CD4-positive, alpha-beta T cell treated with Interleukin-4 for 4 hours (primary cell): ENCODE measurements around the gene TNNT2.

Source experiments
- DNase-seq: peaks from one replicate; pipeline ENCODE4 v3.0.0-alpha.2; 2020

TNNT2 gene

GRCh38 chr1:201354151-201354900 is 23.2 kb downstream of the TNNT2 start:
- no peak for DNase-seq

DNA sequence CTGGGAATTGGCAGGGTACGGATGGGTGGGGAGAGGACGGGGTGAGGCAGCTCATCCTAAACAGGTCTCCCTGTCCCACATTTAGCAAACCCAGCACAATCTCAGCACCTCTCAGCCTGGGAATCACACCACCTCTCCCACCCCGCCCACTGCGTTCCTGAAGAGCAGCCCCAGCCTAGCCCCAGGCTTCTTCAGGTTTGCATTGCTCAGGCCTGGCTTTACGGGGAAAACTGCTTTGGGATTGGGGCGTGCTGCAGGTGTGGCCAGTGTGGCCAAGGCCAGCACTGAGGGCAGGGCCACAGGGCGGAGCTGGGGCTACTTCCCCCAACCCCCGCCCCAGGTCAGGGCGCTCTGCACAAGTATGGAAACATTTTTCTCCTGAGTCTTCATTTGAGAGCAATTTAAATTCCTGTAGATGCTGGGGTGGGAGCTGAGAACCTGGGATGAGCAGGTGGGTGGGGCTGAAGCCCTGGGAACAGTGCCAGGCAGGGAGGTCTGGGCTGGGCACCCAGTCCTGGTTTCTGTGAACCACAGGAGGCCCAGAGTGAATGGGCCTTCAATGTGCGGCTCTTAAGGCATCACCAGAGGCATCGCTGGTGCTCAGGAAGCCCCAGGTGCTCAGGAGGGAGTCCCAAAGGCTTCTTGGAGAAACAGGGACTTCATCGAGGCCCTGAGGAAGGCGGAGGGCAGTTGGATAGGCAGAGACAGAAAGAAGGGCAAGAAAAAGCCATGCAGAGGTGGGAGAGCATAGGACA is 24.1 kb downstream of the TNNT2 start:
- DNase-seq: no peak

DNA sequence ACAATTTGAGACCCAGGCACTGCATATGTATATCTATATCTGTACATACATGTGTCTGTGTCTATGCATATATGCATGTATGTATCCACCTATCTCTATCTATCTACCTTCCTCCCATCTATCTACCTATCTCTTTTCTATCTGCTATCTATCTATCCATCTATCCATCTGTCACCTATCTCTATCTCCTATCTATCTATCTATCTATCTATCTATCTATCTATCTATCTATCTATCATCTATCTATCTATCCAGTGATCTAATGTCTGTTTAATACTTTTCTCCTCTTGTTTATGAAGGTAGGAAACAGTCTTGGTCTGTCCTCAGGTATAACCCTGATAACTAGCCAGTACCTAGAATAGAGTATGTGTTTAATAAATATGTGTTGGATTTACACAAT is 25.9 kb downstream of the TNNT2 start:
- no peak for DNase-seq

GRCh38 chr1:201350884-201351283 is 26.6 kb downstream of the TNNT2 start:
- DNase-seq: no peak

DNA sequence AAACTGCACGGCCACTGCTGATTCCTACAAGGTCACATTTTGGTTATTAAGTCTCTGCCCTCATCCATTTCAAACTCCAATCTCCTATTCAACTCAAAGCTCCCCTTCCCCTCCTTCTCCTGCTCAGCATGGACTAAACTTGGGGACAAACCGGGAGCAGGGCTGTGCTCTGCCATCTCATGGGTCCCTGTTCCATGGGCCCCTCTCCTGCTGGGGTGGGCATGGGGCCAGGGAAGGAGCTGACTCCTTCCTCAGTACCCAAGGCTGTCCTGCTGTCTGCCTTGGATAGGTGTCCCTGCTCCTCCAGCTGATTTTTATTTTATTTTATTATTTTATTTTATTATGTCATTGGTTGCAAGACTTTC is 27.1 kb downstream of the TNNT2 start:
- DNase-seq: no peak

GRCh38 chr1:201349092-201349491 is 28.4 kb downstream of the TNNT2 start:
- no peak for DNase-seq

DNA sequence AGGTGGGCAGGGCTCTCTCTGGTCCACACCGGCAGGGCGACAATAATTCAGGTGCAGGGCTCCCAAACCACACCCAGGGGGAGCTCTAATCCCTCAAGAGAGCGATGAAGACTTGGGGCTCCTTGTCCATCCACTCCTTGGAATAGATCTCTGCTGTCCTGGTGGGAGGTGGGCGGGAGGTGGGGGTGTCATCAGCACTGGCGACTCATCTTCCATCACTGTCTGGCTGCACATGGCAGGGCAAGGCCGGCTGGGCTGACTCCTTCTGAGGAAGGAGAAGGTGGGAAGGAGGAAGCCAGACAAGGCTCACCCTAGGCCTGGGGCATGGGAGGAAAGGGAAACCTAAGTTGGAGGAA is 29.3 kb downstream of the TNNT2 start:
- DNase-seq: no peak

DNA sequence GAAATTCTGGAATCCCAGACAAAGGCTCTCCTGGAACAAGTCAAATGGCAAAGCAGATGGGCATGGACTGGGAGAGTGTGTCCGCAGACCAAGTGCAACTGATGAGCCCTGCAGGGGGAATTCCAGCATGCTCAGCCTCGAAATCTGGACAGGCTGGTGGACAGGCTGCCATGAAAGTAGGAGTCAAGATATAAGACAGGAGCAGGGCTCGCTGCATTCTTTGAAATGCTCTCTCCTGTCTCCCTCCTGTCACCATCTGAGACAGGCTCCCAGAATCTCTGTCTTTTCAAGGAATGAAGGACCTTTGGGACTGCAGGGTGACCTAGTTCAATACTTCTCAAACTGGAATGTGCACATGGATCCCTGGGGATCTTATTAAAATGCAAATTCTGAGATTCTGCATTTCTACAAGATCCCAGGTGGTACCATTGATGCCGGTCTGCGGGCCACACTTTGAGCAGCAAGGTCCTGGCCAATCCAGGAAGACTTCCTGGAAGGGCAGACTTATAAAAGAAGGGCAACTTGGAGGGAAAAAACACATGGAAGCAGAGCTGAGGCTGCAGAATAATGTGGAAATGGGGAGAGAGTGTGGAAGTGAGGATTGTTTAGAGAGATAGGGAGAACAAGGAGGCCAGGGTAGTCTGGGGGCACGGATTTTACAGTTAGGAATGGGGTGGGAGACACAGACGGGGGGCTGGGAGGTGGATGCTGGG is 29.8 kb downstream of the TNNT2 start:
- DNase-seq: no peak

DNA sequence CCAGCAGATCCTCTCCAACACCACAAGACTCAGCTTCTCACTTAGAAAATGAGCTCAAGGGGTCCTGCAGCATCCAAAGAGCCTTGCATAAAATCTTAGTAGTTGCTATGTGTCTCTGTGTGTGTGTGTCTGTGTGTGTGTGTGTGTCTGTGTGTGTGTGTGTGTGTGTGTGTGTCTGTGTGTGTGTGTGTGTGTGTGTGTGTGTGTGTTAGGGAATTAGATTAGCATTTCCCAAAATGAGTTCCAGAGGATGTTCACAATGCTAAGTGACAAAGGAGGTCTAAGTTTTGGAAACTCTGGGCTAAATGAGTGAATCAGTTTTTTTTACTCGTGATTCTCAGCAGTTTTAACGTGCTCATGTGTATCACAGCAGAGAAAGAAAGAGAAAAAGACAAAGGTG is 30.5 kb downstream of the TNNT2 start:
- DNase-seq: no peak

DNA sequence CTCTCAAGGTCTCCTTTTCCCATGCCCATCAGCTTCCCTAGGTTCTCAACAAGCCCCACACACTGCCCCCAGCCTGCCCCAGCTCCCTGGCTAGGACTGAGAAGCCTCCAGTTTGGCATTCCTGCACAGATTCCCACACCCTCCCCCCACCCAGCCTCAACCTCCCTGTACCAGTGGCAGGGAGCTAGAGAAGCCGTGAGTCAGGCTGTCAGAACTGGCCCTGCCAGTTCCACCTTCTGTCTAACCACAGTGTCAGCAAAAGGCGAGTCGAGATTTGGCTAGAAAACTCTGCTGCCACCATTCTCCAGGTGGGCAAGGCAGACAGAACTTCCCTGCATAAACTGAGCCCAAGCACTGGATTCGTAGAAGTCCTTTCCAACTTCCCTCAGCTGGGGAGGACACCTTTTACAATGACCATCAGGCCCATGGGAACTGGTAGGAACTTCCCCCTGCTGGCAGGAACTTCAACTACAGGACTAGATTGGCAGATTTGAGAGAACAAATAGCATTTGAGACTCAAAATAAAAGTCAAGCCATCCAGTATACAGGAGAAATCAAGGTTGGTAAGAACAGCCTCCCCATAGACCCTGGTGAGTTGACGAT is 31.0 kb downstream of the TNNT2 start:
- DNase-seq: no peak

DNA sequence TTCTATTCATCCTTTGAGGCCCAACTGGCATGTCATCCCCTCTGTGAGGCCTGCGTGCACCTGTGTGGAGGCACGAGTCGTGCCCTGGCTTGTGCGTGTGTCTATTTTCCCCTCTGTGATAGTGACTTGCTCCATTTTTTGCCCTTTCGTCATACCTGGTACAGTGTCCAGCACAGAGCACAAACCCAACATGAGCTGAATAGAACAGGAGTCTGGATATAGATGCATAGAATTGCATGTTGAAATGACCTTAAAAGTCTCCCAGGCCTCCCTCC is 32.5 kb downstream of the TNNT2 start:
- DNase-seq: no peak

GRCh38 chr1:201344206-201345080 is 33.0 kb downstream of the TNNT2 start:
- DNase-seq: no peak

GRCh38 chr1:201341377-201341776 is 36.1 kb downstream of the TNNT2 start:
- no peak for DNase-seq

- no peak for DNase-seq
Measured at GRCh38 chr1:201336711-201337450, 40.6 kb downstream of the TNNT2 start.

- DNase-seq: no peak
Measured at GRCh38 chr1:201335901-201336300, 41.6 kb downstream of the TNNT2 start.

DNA sequence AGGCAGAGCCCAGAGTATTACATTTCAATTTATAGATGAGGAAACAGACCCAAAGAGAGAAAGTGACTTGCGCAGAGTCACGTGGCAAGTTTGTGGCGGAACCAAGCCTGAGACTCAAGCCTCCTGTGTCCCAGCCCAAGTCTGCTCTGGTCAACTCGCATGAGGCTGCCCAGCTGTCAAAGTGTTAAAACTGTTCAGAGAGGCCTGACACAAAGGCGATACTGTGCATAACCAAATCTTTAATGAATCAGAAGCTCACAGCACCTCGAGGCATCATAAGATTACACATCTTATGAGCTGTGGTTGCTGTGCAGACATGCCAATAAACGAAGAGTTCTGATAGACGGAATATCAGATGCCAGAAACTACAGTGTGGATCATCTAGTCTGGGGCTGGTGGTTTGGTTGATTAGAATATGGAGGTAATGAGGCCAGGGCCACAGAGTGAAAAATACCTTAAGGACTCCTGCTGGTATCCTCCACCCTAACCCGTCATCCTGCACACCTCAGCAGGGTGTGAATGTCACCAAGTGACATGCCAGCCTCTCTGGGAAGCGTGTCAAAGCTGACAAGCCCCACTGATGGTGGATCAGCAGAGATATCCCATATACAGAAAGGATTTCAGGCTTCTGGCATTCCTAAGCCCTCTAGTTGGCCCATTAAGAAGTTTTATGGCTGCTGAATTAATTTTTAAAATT is 42.2 kb downstream of the TNNT2 start:
- DNase-seq: no peak

GRCh38 chr1:201334325-201335173 is 42.9 kb downstream of the TNNT2 start:
- no peak for DNase-seq

GRCh38 chr1:201332616-201333335 is 44.7 kb downstream of the TNNT2 start:
- no peak for DNase-seq

GRCh38 chr1:201332021-201332420 is 45.5 kb downstream of the TNNT2 start:
- no peak for DNase-seq

DNA sequence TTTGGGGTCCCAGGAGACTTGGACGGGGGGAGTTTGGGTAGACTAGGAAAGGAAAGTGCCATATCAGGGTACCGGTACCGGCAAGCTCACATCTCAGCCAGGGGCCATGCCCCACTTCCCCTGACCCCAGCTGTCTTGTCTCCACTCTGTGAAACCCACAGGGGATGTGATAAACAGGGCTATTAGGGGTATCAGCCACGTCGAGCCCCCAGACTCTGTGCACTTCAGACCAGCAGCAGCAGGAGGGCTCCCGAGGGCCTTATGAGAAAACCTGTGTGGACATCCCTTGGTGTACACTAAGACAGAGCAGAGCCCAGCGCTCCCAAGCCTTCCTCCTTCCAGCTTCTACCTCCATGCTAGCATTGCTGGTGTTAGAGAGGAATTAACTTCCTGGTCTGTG is 46.3 kb downstream of the TNNT2 start:
- DNase-seq: no peak
